Spleen (tissue), 7 donors: ENCODE results near the gene ZNF516.

ENCODE experiments used
- CTCF ChIP-seq, 11 experiments: fragments of 200-600 bp in 7 of 11; fragments of 450-650 bp in 4 of 11; sonication (generic) in 4 of 11; IDR thresholded peaks in 8 of 11; conservative IDR thresholded peaks in 3 of 11; 1 replicate in 7 of 11; 2 replicates in 4 of 11; pipeline versions ENCODE4 v1.4.0 to v1.8.0; 2016 to 2021; ENCODE audit warnings: antibody characterized with exemption in 11 of 11, inconsistent platforms in 4 of 11, mild to moderate bottlenecking in 1 of 11
- POLR2A ChIP-seq, 3 donors: fragments of 450-650 bp; IDR thresholded peaks; one replicate each; pipeline ENCODE4 v1.5.1; 2017; ENCODE audit warnings: antibody characterized with exemption in 3 of 3, mild to moderate bottlenecking in 1 of 3
- POLR2AphosphoS5 ChIP-seq, 3 donors: sonication (generic); formaldehyde crosslinking; IDR thresholded peaks; one replicate each; pipeline ENCODE4 v1.5.1; 2017; ENCODE audit warnings: antibody characterized with exemption in 3 of 3
- donor health status: DM: no; HTN: no; CAD: no; lungs with moderate emphysema.
- donor health status: DM: no; HTN: no; CAD: no.
- donor health status: DM: no; HTN: no; CAD: no.

DNA sequence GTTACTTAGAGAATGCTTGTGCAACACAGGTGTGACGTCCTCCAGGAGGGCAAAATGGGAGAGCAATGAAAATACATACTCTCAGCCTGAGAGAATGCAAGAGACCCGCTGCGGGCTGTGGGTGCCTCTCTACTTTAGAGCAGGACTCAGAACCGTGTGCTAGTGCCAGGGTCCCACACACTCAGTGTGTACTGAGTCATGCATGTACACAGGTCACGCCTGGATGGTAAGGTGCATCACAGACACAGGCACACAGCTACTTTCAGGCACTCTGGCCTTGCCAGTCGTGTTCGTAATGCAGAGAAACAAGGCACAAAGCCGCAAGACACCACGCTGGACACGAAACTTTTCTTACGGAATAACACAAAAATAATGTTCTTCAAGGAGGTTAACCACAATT is 125.3 kb downstream of the ZNF516 start:
- TF ChIP-seq CTCF (IDR thresholded peaks at IDR 0.05 in 8 of 11, conservative IDR thresholded peaks at IDR 0.05 in 3 of 11) (no peak), POLR2AphosphoS5 (IDR thresholded peaks at IDR 0.05) (no peak), POLR2A (IDR thresholded peaks at IDR 0.05) (no peak)
